Body of pancreas (tissue), 4 donors: ENCODE data around the gene HBA1.
"Not testable (repeated sequence)": the region's sequence is repeated elsewhere in the genome, so short reads cannot be mapped to it uniquely, and the experiment has no call there.

ENCODE experiments used
- POLR2A ChIP-seq, 3 donors: fragments of 450-650 bp; IDR thresholded peaks; one replicate each; pipeline ENCODE4 v1.6.1; 2016; ENCODE audit warnings: antibody characterized with exemption in 3 of 3, mild to moderate bottlenecking in 2 of 3
- TF ChIP-seq, protein P1 (sequence below), 7 experiments: fragments of 450-650 bp in 4 of 7; fragments of 200-600 bp in 3 of 7; sonication (generic) in 3 of 7; IDR thresholded peaks; one replicate each; pipeline ENCODE4 v1.5.1; 2016 to 2019; ENCODE audit warnings: antibody characterized with exemption in 7 of 7

DNA sequence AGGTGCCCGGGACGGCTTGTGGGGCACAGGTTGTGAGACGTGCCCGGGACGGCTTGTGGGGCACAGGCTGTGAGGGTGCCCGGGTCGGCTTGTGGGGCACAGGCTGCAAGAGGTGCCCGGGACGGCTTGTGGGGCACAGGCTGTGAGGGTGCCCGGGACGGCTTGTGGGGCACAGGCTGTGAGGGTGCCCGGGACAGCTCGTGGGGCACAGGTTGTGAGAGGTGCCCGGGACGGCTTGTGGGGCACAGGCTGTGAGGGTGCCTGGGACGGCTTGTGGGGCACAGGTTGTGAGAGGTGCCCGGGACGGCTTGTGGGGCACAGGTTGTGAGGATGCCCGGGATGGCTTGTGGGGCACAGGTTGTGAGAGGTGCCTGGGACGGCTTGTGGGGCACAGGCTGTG, 16.2 kb upstream of the HBA1 start:
- TF ChIP-seq, protein P1, sequence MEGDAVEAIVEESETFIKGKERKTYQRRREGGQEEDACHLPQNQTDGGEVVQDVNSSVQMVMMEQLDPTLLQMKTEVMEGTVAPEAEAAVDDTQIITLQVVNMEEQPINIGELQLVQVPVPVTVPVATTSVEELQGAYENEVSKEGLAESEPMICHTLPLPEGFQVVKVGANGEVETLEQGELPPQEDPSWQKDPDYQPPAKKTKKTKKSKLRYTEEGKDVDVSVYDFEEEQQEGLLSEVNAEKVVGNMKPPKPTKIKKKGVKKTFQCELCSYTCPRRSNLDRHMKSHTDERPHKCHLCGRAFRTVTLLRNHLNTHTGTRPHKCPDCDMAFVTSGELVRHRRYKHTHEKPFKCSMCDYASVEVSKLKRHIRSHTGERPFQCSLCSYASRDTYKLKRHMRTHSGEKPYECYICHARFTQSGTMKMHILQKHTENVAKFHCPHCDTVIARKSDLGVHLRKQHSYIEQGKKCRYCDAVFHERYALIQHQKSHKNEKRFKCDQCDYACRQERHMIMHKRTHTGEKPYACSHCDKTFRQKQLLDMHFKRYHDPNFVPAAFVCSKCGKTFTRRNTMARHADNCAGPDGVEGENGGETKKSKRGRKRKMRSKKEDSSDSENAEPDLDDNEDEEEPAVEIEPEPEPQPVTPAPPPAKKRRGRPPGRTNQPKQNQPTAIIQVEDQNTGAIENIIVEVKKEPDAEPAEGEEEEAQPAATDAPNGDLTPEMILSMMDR (IDR thresholded peaks at IDR 0.05), result not testable (repeated sequence)
- not testable (repeated sequence) for TF ChIP-seq POLR2A (IDR thresholded peaks at IDR 0.05)
